Measurements from ENCODE around the gene FNDC3A. TPM values are rescaled to one million over a fixed set of nuclear protein-coding genes. Genes with fewer than 3 reads are reported as not detected.

The FNDC3A gene
- total and polyA plus RNA-seq, 9 of the 15 experiments (the other 6 are each of a cell fraction or from before 2014, with no cell fraction given), result 4.1 to 22.0 (median 13.5) TPM

GRCh38 chr13:49258089-49258796 lies 282.5 kb downstream of the FNDC3A start:
- H3K9ac ChIP-seq (ENCODE audit: insufficient read depth in 1 of 2, low read depth in 2 of 2, low read length in 2 of 2), result no peak overlapping the region
- H3K36me3 ChIP-seq (ENCODE audit: control insufficient read depth, insufficient read depth, low read length), result peaks cover 46% of the 10 kb centered on the region; the same call in 2 of the 3 replicates
- no peak for FAIRE-seq

More at GRCh38 chr13:49258089-49258796, 282.5 kb downstream of the FNDC3A start:
- ATAC-seq (no peak), DNase-seq (ENCODE audit: extremely low read depth in 1 of 4, low spot score in 3 of 4) (no peak)
- in situ Hi-C loops (cut with MboI) (no loop called here), intact Hi-C loops (cut with micrococcal nuclease) (no loop called here)
- no peaks in the 10 kb centered on the region for H3K27me3 ChIP-seq (ENCODE audit: control insufficient read depth in 2 of 2, insufficient read depth in 2 of 2, low read length in 2 of 2)
- no peaks in the 10 kb centered on the region for H3K9me3 ChIP-seq (replicated peaks; ENCODE audit: control insufficient read depth, insufficient read depth, low read depth, low read length)
- H4K20me1 ChIP-seq (replicated peaks; ENCODE audit: control insufficient read depth, insufficient read depth, low read length), result no peaks in the 10 kb centered on the region
- ChIA-PET POLR2A (interaction anchor here (0.5 to 1.0 kb wide), 2 partner anchors 10 to 11 kb away, joined by 3 read pairs; partner anchors contain the start of gene CDADC1), CTCF (ENCODE audit: low intra/inter-chr PET ratio) (no interaction called here)
- TF ChIP-seq, protein P1, sequence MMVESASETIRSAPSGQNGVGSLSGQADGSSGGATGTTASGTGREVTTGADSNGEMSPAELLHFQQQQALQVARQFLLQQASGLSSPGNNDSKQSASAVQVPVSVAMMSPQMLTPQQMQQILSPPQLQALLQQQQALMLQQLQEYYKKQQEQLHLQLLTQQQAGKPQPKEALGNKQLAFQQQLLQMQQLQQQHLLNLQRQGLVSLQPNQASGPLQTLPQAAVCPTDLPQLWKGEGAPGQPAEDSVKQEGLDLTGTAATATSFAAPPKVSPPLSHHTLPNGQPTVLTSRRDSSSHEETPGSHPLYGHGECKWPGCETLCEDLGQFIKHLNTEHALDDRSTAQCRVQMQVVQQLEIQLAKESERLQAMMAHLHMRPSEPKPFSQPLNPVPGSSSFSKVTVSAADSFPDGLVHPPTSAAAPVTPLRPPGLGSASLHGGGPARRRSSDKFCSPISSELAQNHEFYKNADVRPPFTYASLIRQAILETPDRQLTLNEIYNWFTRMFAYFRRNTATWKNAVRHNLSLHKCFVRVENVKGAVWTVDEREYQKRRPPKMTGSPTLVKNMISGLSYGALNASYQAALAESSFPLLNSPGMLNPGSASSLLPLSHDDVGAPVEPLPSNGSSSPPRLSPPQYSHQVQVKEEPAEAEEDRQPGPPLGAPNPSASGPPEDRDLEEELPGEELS (CRISPR knock-in tag; IDR thresholded peaks at IDR 0.05; ENCODE audit: borderline replicate concordance), result no peak
- TF ChIP-seq ZNF140 (CRISPR knock-in tag; IDR thresholded peaks at IDR 0.05) (no peak), HDAC6 (IDR thresholded peaks at IDR 0.05; ENCODE audit: low read depth, low read length) (no peak), SPI1 (IDR thresholded peaks at IDR 0.05; ENCODE audit: borderline replicate concordance, low read depth, low read length) (no peak), SOX6 (IDR thresholded peaks at IDR 0.05) (no peak), BRF1 (IDR thresholded peaks at IDR 0.05; ENCODE audit: borderline replicate concordance, extremely low read depth, insufficient read length) (no peak), CHCHD3 (CRISPR knock-in tag; IDR thresholded peaks at IDR 0.05) (no peak), HCFC1 (IDR thresholded peaks at IDR 0.05; ENCODE audit: low read depth, low read length) (no peak), CHAMP1 (IDR thresholded peaks at IDR 0.05) (no peak), ARID2 (IDR thresholded peaks at IDR 0.05) (no peak), ELF1 (tag; IDR thresholded peaks at IDR 0.05) (no peak), NFIC (IDR thresholded peaks at IDR 0.05) (no peak)
- TF ChIP-seq, protein P2, sequence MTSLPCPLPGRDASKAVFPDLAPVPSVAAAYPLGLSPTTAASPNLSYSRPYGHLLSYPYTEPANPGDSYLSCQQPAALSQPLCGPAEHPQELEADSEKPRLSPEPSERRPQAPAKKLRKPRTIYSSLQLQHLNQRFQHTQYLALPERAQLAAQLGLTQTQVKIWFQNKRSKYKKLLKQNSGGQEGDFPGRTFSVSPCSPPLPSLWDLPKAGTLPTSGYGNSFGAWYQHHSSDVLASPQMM (CRISPR knock-in tag; IDR thresholded peaks at IDR 0.05), result no peak
- no TSS peak for BruUV-seq (replicated peaks)
- H3K4me1 ChIP-seq (replicated peaks in 1 of 2; ENCODE audit: control insufficient read depth in 2 of 2, insufficient read depth in 2 of 2, low read length in 2 of 2), result no peaks in the 10 kb centered on the region
- no peaks in the 10 kb centered on the region for H3K79me2 ChIP-seq (ENCODE audit: control insufficient read depth, insufficient read depth, low read length)
- H3K9me1 ChIP-seq (ENCODE audit: control insufficient read depth, insufficient read depth, low read length), result no peaks in the 10 kb centered on the region
- H3K4me2 ChIP-seq (ENCODE audit: insufficient read depth, low read length), result no peak overlapping the region
- no peak overlapping the region for H3K4me3 ChIP-seq
- 75% methylated on average over 2 of the region's 3 CpGs for WGBS (ENCODE audit: insufficient coverage, low coverage, missing lambda C conversion rate)
- no peak overlapping the region for H3K27ac ChIP-seq (ENCODE audit: extremely low read depth, low read depth, low read length)
- H2AFZ ChIP-seq (ENCODE audit: low read depth, low read length), result no peak overlapping the region
